Tibial artery (tissue), 4 donors: ENCODE results near the gene LINC00237.
A peak's percentile ranks its signal among the peaks of the same experiment; 100 is the strongest.

Experiments used
- DNase-seq, 2 donors: peaks; one replicate each; pipeline ENCODE4 v3.0.0-alpha.2; 2019
- H3K27ac ChIP-seq, 2 donors: fragments of 200-600 bp; sonication (generic) in 1 of 2; 1 replicate in 1 of 2; 2 replicates in 1 of 2; pipeline ENCODE4 v1.5.1; 2018 to 2019; ENCODE audit warnings: mild to moderate bottlenecking in 1 of 2
- H3K27me3 ChIP-seq, 2 donors: fragments of 200-600 bp; sonication (generic) in 1 of 2; one replicate each; pipeline versions ENCODE4 v1.5.1 to v1.6.0; 2016 to 2019
- H3K36me3 ChIP-seq, 3 donors: fragments of 200-600 bp; sonication (generic) in 2 of 3; one replicate each; pipeline ENCODE4 v1.5.1; 2016 to 2019; ENCODE audit warnings: mild to moderate bottlenecking in 2 of 3
- H3K4me1 ChIP-seq, 4 donors: fragments of 200-600 bp; sonication (generic) in 2 of 4; 1 replicate in 3 of 4; 2 replicates in 1 of 4; pipeline ENCODE4 v1.5.1; 2016 to 2019
- H3K4me3 ChIP-seq, 2 donors: fragments of 200-600 bp; sonication (generic) in 1 of 2; 1 replicate in 1 of 2; 2 replicates in 1 of 2; pipeline ENCODE4 v1.5.1; 2018 to 2019; ENCODE audit warnings: mild to moderate bottlenecking in 2 of 2
- H3K9me3 ChIP-seq, 3 donors: fragments of 200-600 bp; sonication (generic) in 1 of 3; one replicate each; pipeline ENCODE4 v1.5.1; 2016 to 2019
- CTCF ChIP-seq, 2 experiments: fragments of 200-600 bp in 1 of 2; fragments of 450-650 bp in 1 of 2; IDR thresholded peaks; one replicate each; pipeline ENCODE4 v1.5.1; 2017 to 2019; ENCODE audit warnings: antibody characterized with exemption in 2 of 2, mild to moderate bottlenecking in 1 of 2, moderate library complexity in 1 of 2
- intact Hi-C: fragments of 100-400 bp; cut with DNase I; formaldehyde crosslinking; loops from one replicate; pipeline ENCODE4 v1.15.0; 2023; ENCODE audit warnings: low total_unique reads

Gene LINC00237

DNA sequence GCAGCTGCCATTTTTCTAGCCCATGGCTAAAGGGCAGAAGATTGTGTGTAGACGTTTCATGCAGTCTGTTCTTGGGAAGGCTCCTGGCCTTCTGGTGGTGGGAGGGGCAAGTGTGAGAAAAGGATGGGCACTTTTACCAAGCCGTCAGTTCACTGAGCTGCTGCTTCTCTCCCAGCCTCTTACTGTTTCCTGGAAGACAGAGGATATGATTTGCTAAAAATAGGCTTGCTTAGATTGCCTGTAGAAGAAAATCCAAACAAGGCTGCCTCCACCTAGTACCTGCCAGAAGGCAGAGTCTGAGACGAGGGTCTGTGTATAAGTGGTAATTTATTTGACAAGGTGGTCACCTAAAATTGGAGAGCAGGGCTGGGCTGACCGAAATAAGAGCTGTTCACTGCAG is 27.2 kb upstream of the LINC00237 start:
- intact Hi-C loops, result no loop called here
- TF ChIP-seq CTCF (IDR thresholded peaks at IDR 0.05), result no peak
- peaks cover 0 to 43% (median 25%) of the 10 kb centered on the region in 3 donors for H3K36me3 ChIP-seq
- no peaks in the 10 kb centered on the region for H3K27me3 ChIP-seq
- H3K9me3 ChIP-seq, result no peaks in the 10 kb centered on the region
- H3K4me1 ChIP-seq, result no peaks in the 10 kb centered on the region
- no peak overlapping the region for H3K4me3 ChIP-seq
- DNase-seq, result no peak
- no peak overlapping the region for H3K27ac ChIP-seq

- peaks cover 0 to 16% (median 7%) of the 10 kb centered on the region in 4 donors for H3K4me1 ChIP-seq
- H3K4me3 ChIP-seq, result no peak overlapping the region
- intact Hi-C loops, result loop anchor here (5.0 to 10.0 kb wide), 3 partner anchors 52 to 415 kb away; partner anchors contain the start of genes RALGAPA2 and XRN2
- TF ChIP-seq CTCF (IDR thresholded peaks at IDR 0.05), result no peak
- no peaks in the 10 kb centered on the region for H3K9me3 ChIP-seq
- no peak for DNase-seq
- H3K27ac ChIP-seq, result no peak overlapping the region
- H3K36me3 ChIP-seq, result peaks cover 0 to 29% (median 12%) of the 10 kb centered on the region in 3 donors
- H3K27me3 ChIP-seq, result no peaks in the 10 kb centered on the region
Measured at GRCh38 chr20:21129861-21130260, 23.7 kb upstream of the LINC00237 start.

GRCh38 chr20:21127201-21127981 is 21.2 kb upstream of the LINC00237 start:
- DNase-seq, result no peak
- TF ChIP-seq CTCF (IDR thresholded peaks at IDR 0.05), result no peak
- Histone ChIP-seq H3K4me1 (peaks cover 0 to 18% (median 7%) of the 10 kb centered on the region in 4 donors), H3K27me3 (no peaks in the 10 kb centered on the region), H3K4me3 (peak overlapping the region in 1 of 2 donors; percentile 83), H3K36me3 (peaks cover 0 to 12% (median 0%) of the 10 kb centered on the region in 3 donors), H3K27ac (no peak overlapping the region), H3K9me3 (no peaks in the 10 kb centered on the region)
- intact Hi-C loops, result loop anchor here (5.0 to 10.0 kb wide), 3 partner anchors 55 to 413 kb away; partner anchors contain the start of genes RALGAPA2 and XRN2

DNA sequence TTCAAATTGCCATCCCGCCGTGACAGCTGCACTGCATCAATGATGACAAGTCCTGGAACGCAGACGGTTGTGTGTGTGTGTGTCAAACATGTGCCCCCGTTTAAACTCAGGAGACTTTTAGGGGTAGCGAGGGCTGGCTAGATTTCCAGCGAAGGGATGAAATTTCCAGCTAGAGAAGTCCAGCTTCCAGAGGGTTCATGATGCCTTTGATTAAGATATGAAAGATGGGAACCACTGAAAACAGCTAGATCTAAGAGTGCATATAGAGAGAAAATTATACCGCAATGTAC is 20.4 kb upstream of the LINC00237 start:
- H3K4me1 ChIP-seq, result peaks cover 0 to 18% (median 7%) of the 10 kb centered on the region in 4 donors
- peak overlapping the region; percentile 83 to 89 for H3K4me3 ChIP-seq
- DNase-seq, result no peak
- intact Hi-C loops, result loop anchor here (5.0 to 10.0 kb wide), 3 partner anchors 56 to 412 kb away; partner anchors contain the start of genes RALGAPA2 and XRN2
- peaks cover 0 to 5% (median 0%) of the 10 kb centered on the region in 3 donors for H3K36me3 ChIP-seq
- H3K9me3 ChIP-seq, result no peaks in the 10 kb centered on the region
- no peaks in the 10 kb centered on the region for H3K27me3 ChIP-seq
- TF ChIP-seq CTCF (IDR thresholded peaks at IDR 0.05), result no peak
- H3K27ac ChIP-seq, result peak overlapping the region; percentile 86 to 89

GRCh38 chr20:21125849-21126580 is 19.9 kb upstream of the LINC00237 start, which contains the start of gene KIZ:
Gene KIZ (plus strand): TSS chr20:21126082. CDS start chr20:21126116, 34 bp downstream.
- peak within 1 kb of the TSS; percentile 86 to 89 for H3K27ac ChIP-seq
- H3K4me1 ChIP-seq, result peaks cover 0 to 18% (median 7%) of the 10 kb centered on the region in 4 donors
- intact Hi-C loops, result loop anchor here (5.0 to 10.0 kb wide), 3 partner anchors 56 to 411 kb away; partner anchors contain the start of genes RALGAPA2 and XRN2
- peak; percentile 94 to 97 for DNase-seq
- peak within 1 kb of the TSS; percentile 83 to 89 for H3K4me3 ChIP-seq
- H3K27me3 ChIP-seq, result no peaks in the 10 kb centered on the region
- peaks cover 0 to 5% (median 0%) of the 10 kb centered on the region in 3 donors for H3K36me3 ChIP-seq
- peak; percentile 50 to 52 for TF ChIP-seq CTCF (IDR thresholded peaks at IDR 0.05)
- H3K9me3 ChIP-seq, result no peaks in the 10 kb centered on the region
